GM10266 (cell line): Measurements from ENCODE around the gene ANKRD18A.
"Not testable (repeated sequence)": the region's sequence is repeated elsewhere in the genome, so short reads cannot be mapped to it uniquely, and the experiment has no call there.

ENCODE experiments used
- DNase-seq: peaks from one replicate; pipeline ENCODE4 v3.0.0; 2012; ENCODE audit errors: extremely low spot score
- TF ChIP-seq, protein P1 (sequence below): IDR thresholded peaks from 2 replicates; pipeline ENCODE4 v1.5.1; 2012; ENCODE audit warnings: mild to moderate bottlenecking, low read depth; ENCODE audit not compliant: control insufficient read depth, insufficient read depth; ENCODE audit errors: missing control alignments

The ANKRD18A gene

DNA sequence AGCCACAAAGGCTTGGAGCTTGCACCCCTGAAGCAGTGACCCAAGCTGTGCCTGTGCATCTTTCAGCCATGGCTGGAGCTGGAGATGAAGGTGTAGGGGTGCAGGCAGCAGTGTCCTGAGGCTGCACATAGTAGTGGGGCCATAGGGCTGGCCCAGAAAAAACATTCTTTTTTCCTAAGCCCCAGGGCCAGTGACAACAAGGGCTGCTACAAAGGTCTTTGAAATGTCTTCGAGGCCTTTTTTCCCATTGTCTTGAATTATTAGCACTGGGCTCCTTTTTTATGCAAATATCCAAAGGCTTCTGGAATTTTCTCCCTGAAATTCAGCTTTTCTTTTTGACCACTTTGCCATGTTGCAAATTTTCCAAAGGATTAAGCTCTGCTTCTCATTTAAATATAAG is 62.6 kb downstream of the ANKRD18A start:
- DNase-seq, result not testable (repeated sequence)

DNA sequence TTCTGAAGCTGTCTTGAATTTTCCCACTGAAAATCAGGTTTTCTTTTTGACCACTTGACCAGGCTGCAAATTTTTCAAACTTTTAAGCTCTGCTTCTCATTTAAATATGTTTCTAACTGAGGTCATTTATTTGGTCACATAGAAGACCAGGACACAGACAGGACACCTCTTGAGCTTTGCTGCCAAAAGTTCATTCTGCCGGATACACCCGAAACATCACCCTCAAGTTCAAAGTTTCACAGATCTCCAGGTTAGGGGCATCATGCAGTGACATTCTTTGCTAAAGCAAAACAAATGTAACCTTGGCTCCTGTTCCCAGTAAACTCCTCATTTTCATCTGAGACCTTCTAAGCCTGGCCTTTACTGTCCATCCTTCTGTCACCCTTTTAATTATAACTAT is 65.4 kb downstream of the ANKRD18A start:
- not testable (repeated sequence) for DNase-seq

DNA sequence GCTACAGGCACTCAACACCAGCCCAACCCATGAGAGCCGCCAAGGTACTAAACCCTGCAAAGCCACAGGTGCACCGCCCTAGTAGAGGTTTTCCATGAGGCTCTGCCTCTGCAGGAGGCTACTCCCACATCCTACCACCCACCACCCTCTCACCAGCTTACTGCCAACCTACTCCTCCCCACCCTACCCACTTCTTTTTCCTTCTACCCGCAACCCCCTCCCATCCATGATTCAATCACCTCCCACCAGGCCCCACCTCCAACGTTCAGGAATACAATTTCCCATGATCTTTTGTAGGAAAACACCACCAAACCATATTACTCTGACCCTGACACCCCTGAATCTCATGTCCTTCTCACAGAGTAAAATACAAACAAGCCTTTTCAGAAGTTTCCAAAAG is 67.4 kb downstream of the ANKRD18A start:
- not testable (repeated sequence) for DNase-seq

DNA sequence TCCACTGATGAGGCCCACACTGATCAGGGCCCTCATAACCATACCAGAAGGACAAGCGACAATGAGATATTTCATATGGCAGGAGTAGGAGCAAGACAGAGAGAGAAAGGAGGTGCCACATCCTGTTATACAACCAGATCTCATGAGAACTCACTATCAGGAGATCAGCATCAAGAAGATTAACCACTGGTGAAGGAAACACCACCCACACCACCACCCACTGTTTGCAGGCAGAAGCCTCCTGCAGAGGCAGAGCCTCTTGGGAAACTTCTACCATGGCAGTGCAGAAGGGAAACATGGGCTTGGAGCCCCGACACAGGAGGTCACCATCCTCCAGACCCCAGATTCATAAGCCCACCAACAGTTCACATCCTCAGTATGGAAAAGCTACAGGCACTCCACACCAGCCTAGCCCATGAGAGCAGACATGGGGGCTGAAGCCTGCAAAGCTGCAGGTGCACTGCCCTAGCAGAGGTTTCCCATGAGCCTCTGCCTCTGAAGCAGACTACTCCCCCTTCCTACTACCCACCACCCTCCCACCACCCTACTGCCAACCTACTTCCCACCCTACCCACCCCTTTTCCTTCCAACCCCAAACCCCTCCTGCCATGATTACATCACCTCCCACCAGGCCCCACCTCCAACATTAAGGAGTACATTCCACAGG is 73.8 kb downstream of the ANKRD18A start:
- DNase-seq, result not testable (repeated sequence)

DNA sequence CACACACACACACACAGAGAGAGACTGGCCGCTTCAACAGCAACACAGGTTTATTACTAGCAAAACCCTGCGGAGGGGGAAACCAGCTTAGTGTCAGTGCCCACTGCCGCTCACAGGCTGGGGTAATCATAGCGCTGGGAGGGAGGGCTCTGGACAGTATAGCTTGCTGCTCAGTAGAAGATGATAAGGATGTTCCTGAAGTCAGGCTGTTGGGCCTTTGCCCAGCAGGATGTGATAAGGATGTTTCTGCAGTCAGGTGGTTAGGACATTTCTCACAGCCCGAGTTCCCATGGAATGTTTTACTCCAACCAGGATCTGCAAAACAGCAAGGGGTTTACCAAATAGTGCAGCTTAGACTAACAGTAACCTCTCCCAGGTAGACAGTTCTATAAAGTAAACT is 79.9 kb downstream of the ANKRD18A start:
- not testable (repeated sequence) for DNase-seq

DNA sequence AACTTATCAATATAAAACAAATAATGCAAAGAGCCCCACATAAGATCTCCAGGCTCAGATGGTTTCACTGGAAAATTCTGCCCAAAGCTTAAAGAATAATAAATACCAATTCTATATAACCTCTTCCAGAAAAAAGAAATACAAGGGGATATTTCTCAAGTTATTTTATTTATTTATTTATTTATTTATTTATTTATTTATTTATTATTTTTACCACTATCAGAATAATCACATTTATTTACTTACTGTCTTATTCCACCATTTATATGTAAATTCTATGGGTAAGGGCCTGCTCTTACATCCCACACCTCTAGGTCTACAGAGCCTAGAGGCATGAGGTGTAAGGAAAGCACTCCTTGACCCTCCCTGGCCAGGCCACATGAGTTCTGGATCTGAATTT is 91.1 kb downstream of the ANKRD18A start:
- DNase-seq, result no peak
- TF ChIP-seq, protein P1, sequence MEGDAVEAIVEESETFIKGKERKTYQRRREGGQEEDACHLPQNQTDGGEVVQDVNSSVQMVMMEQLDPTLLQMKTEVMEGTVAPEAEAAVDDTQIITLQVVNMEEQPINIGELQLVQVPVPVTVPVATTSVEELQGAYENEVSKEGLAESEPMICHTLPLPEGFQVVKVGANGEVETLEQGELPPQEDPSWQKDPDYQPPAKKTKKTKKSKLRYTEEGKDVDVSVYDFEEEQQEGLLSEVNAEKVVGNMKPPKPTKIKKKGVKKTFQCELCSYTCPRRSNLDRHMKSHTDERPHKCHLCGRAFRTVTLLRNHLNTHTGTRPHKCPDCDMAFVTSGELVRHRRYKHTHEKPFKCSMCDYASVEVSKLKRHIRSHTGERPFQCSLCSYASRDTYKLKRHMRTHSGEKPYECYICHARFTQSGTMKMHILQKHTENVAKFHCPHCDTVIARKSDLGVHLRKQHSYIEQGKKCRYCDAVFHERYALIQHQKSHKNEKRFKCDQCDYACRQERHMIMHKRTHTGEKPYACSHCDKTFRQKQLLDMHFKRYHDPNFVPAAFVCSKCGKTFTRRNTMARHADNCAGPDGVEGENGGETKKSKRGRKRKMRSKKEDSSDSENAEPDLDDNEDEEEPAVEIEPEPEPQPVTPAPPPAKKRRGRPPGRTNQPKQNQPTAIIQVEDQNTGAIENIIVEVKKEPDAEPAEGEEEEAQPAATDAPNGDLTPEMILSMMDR, result no peak

DNA sequence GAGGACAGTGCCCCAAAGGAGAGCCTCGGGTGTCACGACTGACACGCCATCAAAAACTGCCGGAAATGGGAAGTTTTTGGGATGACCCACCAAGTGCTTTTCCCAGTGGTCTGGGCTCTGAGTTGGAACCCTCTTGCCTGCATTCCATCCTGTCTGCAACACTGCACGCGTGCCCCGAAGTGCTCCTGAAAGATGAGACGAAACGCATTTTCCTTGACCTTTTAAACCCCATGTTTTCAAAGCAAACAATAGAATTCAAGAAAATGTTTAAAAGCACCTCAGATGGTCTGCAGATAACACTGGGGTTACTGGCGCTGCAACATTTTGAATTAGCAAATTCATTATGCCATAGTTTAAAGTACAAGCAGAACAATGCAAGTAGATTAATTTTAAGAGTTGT is 92.9 kb downstream of the ANKRD18A start:
- TF ChIP-seq, protein P1, result no peak
- DNase-seq, result no peak

DNA sequence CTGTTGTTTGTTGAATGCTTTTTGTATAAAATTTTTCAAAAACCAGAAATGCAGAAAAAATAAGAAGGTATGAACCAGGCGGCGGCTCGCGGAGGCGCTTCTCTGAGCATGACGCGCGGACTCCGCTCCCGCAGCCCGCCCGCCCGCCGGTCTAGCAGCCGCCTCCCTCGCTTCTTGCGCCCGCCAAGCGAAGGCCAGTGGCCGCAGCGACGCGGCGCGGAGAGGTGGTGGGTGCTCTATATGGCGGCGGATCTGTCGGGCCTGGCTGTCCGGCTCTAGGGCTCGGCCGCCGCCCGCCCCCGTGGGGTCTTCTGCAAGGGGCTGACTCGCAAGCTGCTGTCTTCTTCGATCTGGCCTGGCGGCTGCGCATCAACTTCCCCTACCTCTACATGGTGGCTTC is 93.8 kb downstream of the ANKRD18A start:
- TF ChIP-seq, protein P1, result no peak
- DNase-seq, result no peak

DNA sequence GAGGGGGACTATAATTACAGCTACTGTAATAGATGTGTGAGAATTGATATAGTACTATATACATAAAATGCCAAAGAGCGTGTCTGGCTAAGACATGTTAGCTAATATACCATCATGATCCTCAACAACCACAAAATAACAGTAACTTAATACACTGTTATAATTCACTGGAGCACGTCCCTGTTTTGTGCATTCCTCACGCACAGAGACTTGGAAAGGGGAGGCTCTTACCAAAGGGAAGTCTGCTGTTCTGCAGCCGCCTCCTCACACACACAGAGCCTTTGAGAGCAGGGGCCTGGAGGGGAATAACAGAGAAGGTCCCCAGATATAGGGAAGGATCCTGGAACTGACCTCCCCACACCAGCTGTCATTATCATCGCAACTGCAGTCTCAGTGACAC is 97.3 kb downstream of the ANKRD18A start:
- DNase-seq, result no peak
- TF ChIP-seq, protein P1, result no peak

DNA sequence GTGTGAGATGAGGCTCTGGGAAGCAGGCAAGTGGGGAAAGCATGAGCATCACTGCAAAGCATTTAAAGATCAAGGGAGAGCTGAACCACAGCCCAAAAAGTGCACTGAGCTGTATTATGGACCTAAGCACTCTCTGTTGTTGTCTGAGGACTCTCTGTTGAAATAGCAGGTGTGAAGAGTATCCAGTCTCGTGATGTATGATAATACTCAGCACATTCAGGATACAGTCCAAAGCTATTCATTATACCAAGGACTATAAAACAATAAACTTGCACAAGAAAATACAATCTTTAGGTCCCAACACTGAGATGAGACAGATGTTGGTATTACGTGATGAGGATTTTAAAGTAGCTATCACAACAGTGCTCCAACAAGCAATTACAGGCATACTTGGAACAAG is 98.6 kb downstream of the ANKRD18A start:
- DNase-seq, result no peak
- TF ChIP-seq, protein P1, result no peak
